ENCODE results near the gene NAALADL2. TPM values are rescaled to one million over a fixed set of nuclear protein-coding genes. Genes with fewer than 3 reads are reported as not detected.

The NAALADL2 gene
- total and polyA plus RNA-seq, 2 of the 8 experiments (the other 6 are each of a cell fraction or from before 2014, with no cell fraction given), result 0.12 to 0.22 TPM

GRCh38 chr3:175383813-175384212, 524.7 kb downstream of the NAALADL2 start:
- FAIRE-seq (no peak), DNase-seq (ENCODE audit: low read depth in 1 of 2, low spot score in 2 of 2) (no peak)
- H2BK5ac ChIP-seq (ENCODE audit: low read depth, low read length), result no peak overlapping the region
- no peak overlapping the region for H2BK20ac ChIP-seq (ENCODE audit: low read length)
- no peak overlapping the region for H2BK12ac ChIP-seq (ENCODE audit: low read depth, low read length)
- H3K4me2 ChIP-seq (ENCODE audit: insufficient read depth in 1 of 2, low read depth in 2 of 2, low read length in 2 of 2), result no peak overlapping the region
- H3K79me1 ChIP-seq (ENCODE audit: low read depth, low read length), result no peaks in the 10 kb centered on the region
- no peak overlapping the region for H3K9ac ChIP-seq (replicated peaks in 1 of 4; ENCODE audit: extremely low read depth in 1 of 4, low read depth in 3 of 4, low read length in 3 of 4)
- H3K4me3 ChIP-seq (ENCODE audit: extremely low read depth in 1 of 4, insufficient read depth in 2 of 4, low read depth in 3 of 4, low read length in 4 of 4), result no peak overlapping the region
- ChIA-PET CTCF (ENCODE audit: partially characterized antibody) (no interaction called here), POLR2A (ENCODE audit: partially characterized antibody) (no interaction called here)
- no peak overlapping the region for H2BK120ac ChIP-seq (replicated peaks; ENCODE audit: low read depth, low read length)
- no peak overlapping the region for H4K5ac ChIP-seq (ENCODE audit: insufficient read length, low read depth, low read length)
- H2BK15ac ChIP-seq (ENCODE audit: low read length), result no peak overlapping the region
- H3K27me3 ChIP-seq (replicated peaks in 1 of 4; ENCODE audit: control insufficient read depth in 3 of 4, extremely low read depth in 1 of 4, insufficient read depth in 3 of 4, low read length in 3 of 4), result no peaks in the 10 kb centered on the region
- no peak overlapping the region for H4K8ac ChIP-seq (ENCODE audit: extremely low read depth, insufficient read depth, low read length)
- no peak overlapping the region for H3K14ac ChIP-seq (ENCODE audit: insufficient read length)
- no peak overlapping the region for H2AK5ac ChIP-seq (ENCODE audit: low read depth, low read length)
- H3K9me3 ChIP-seq (ENCODE audit: insufficient read depth in 2 of 2, low read depth in 1 of 2, low read length in 1 of 2), result no peaks in the 10 kb centered on the region
- H4K91ac ChIP-seq (replicated peaks; ENCODE audit: insufficient read length, low read length), result no peak overlapping the region
- H3K18ac ChIP-seq (ENCODE audit: extremely low read depth, low read length), result no peak overlapping the region
- no peak overlapping the region for H3K27ac ChIP-seq (ENCODE audit: low read depth, low read length)
- no peaks in the 10 kb centered on the region for H3K36me3 ChIP-seq (ENCODE audit: control insufficient read depth in 2 of 4, insufficient read depth in 4 of 4, low read length in 3 of 4)
- no peak overlapping the region for H3K4ac ChIP-seq (replicated peaks; ENCODE audit: insufficient read length, low read depth, low read length)
- no peak overlapping the region for H3K23ac ChIP-seq (ENCODE audit: insufficient read length)
- no peaks in the 10 kb centered on the region for H3K23me2 ChIP-seq (ENCODE audit: low read depth, low read length)
- no peak overlapping the region for H3K56ac ChIP-seq (replicated peaks; ENCODE audit: insufficient read length, low read depth, low read length)
- WGBS, 2 experiments (ENCODE audit: extremely low coverage in 1 of 2, insufficient coverage in 1 of 2, insufficient read length in 1 of 2, insufficient replicate concordance in 2 of 2, low coverage in 1 of 2, low lambda C conversion rate in 2 of 2, missing lambda C conversion rate in 1 of 2), result 87% methylated on average over 3 of the region's 3 CpGs; no CpG with 5 or more reads in 1 of the 2 experiments
- H3K79me2 ChIP-seq (ENCODE audit: control insufficient read depth in 1 of 2, insufficient read depth in 2 of 2, low read length in 2 of 2), result no peaks in the 10 kb centered on the region
- H3K4me1 ChIP-seq (replicated peaks in 1 of 4; ENCODE audit: control insufficient read depth in 3 of 4, insufficient read depth in 4 of 4, low read length in 3 of 4), result no peaks in the 10 kb centered on the region
- no peak overlapping the region for H2AFZ ChIP-seq (ENCODE audit: low read length)
- no peaks in the 10 kb centered on the region for H4K20me1 ChIP-seq (replicated peaks in 1 of 2; ENCODE audit: control insufficient read depth in 1 of 2, insufficient read depth in 2 of 2, low read length in 2 of 2)
- TF ChIP-seq E2F6 (IDR thresholded peaks at IDR 0.05), result no peak
- no peak for TF ChIP-seq NANOG (IDR thresholded peaks at IDR 0.05; ENCODE audit: insufficient read depth, low read depth, low read length, poor library complexity, severe bottlenecking)
- no peak for TF ChIP-seq SUZ12 (IDR thresholded peaks at IDR 0.05; ENCODE audit: low read length)
- no peak for TF ChIP-seq RAD21 (IDR thresholded peaks at IDR 0.05 in 1 of 2, conservative IDR thresholded peaks at IDR 0.05 in 1 of 2; ENCODE audit: low read depth in 2 of 2, low read length in 2 of 2)
- TF ChIP-seq SAP30 (IDR thresholded peaks at IDR 0.05; ENCODE audit: insufficient read depth, insufficient replicate concordance, low read length), result no peak
- no peak for TF ChIP-seq GTF2F1 (IDR thresholded peaks at IDR 0.05; ENCODE audit: borderline replicate concordance, low read depth, low read length)
- no peak for TF ChIP-seq CBX5 (IDR thresholded peaks at IDR 0.05; ENCODE audit: low read depth, low read length)
- no peak for TF ChIP-seq KDM4A (IDR thresholded peaks at IDR 0.05; ENCODE audit: low read depth, low read length, severe bottlenecking)
- TF ChIP-seq ATF2 (IDR thresholded peaks at IDR 0.05; ENCODE audit: low read length), result no peak
- TF ChIP-seq SRF (IDR thresholded peaks at IDR 0.05; ENCODE audit: low read depth, low read length), result no peak
- no peak for TF ChIP-seq SP2 (IDR thresholded peaks at IDR 0.05; ENCODE audit: low read length)
- TF ChIP-seq CHD2 (IDR thresholded peaks at IDR 0.05; ENCODE audit: low read length), result no peak
